Kidney (tissue), 14 donors: ENCODE results near the gene ZFP57. TPM values are rescaled to one million over a fixed set of nuclear protein-coding genes. Genes with fewer than 3 reads are reported as not detected.

Experiments
- DNase-seq, 5 donors: peaks; one replicate each; pipeline ENCODE4 v3.0.0-alpha.2; 2013 to 2020
- FAIRE-seq: peaks from 2 replicates; lab custom pipeline; 2012; peaks lifted over from hg19 to GRCh38; lab: Jason Lieb, UNC
- H3K27ac ChIP-seq, 2 donors: one replicate each; pipeline ENCODE4 v1.7.0; 2013; ENCODE audit warnings: low read depth in 2 of 2, low read length in 2 of 2, inconsistent platforms in 1 of 2
- H3K27me3 ChIP-seq: one replicate; pipeline ENCODE4 v1.7.1; 2013; ENCODE audit warnings: low read length, inconsistent platforms; ENCODE audit not compliant: control insufficient read depth, insufficient read depth
- H3K36me3 ChIP-seq, 3 donors: one replicate each; pipeline versions ENCODE4 v1.7.0 to v1.7.1; 2013; ENCODE audit warnings: low read length in 3 of 3, control low read depth in 1 of 3, inconsistent platforms in 1 of 3; ENCODE audit not compliant: insufficient read depth in 3 of 3, control insufficient read depth in 2 of 3
- H3K4me1 ChIP-seq, 3 donors: one replicate each; pipeline versions ENCODE4 v1.7.0 to v1.7.1; 2013; ENCODE audit warnings: low read length in 3 of 3, inconsistent platforms in 1 of 3, low read depth in 1 of 3; ENCODE audit not compliant: control insufficient read depth in 2 of 3, insufficient read depth in 2 of 3
- H3K4me3 ChIP-seq, 3 donors: one replicate each; pipeline versions ENCODE4 v1.7.0 to v1.8.1; 2013; ENCODE audit warnings: low read length in 3 of 3, control low read depth in 1 of 3, inconsistent platforms in 1 of 3
- H3K9ac ChIP-seq, 3 donors: one replicate each; pipeline versions ENCODE4 v1.7.0 to v1.7.1; 2013; ENCODE audit warnings: low read length in 3 of 3, control low read depth in 1 of 3, inconsistent platforms in 1 of 3
- H3K9me3 ChIP-seq, 3 donors: one replicate each; pipeline versions ENCODE4 v1.7.0 to v1.7.1; 2013; ENCODE audit warnings: low read length in 3 of 3, control low read depth in 1 of 3, inconsistent platforms in 1 of 3; ENCODE audit not compliant: control insufficient read depth in 2 of 3, insufficient read depth in 1 of 3
- CTCF ChIP-seq: IDR thresholded peaks from 3 replicates; pipeline ENCODE4 v1.5.1; 2012; ENCODE audit warnings: mild to moderate bottlenecking, moderate library complexity, borderline replicate concordance; ENCODE audit not compliant: insufficient read depth; ENCODE audit errors: extremely low read depth
- intact Hi-C: fragments of 100-400 bp; cut with DNase I; formaldehyde crosslinking; loops from one replicate; pipeline ENCODE4 v1.11.1; 2022
- polyA plus RNA-seq: library from polyadenylated mRNA; stranded (reverse); fragments of 350-450 nt; fragmentation: Illumina TruSeq; extraction: RNeasy Lipid Tissue Mini Kit (QIAGEN cat#74804); gene quantifications from one replicate; pipeline ENCODE4 v1.2.3, GENCODE V29; 2014; ENCODE audit warnings: low read depth, low replicate concordance; ENCODE audit not compliant: insufficient read depth
- total RNA-seq: library from RNA; stranded (reverse); fragmentation: NEBNext Ultra II Directional; extraction: Animal tissue kit (Norgen Biotek cat#: 25700); gene quantifications from one replicate; pipeline ENCODE4 v1.2.1, GENCODE V29; 2021
- donor health status: control.
- donor health status: control.
- donor health status: control.
- donor health status: control.
- donor health status: control.
- donor health status: DM: yes; HTN: yes; CAD: no.
- donor health status: Normal renal cell carcinoma (clear cell type).

The ZFP57 gene
- total and polyA plus RNA-seq, 2 donors from 2014 or later: 1.1 TPM; not detected in 1

- H3K4me1 ChIP-seq: peaks cover 0 to 8% (median 0%) of the 10 kb centered on the region in 3 donors
- no peak overlapping the region for H3K4me3 ChIP-seq
- peaks cover 0 to 5% (median 0%) of the 10 kb centered on the region in 3 donors for H3K36me3 ChIP-seq
- intact Hi-C loops: no loop called here
- H3K27me3 ChIP-seq: no peaks in the 10 kb centered on the region
- no peak overlapping the region for H3K27ac ChIP-seq
- no peak for DNase-seq
- FAIRE-seq: no peak
- no peak for TF ChIP-seq CTCF
- no peaks in the 10 kb centered on the region for H3K9me3 ChIP-seq
- H3K9ac ChIP-seq: no peak overlapping the region
These were observed 56.4 kb downstream of the ZFP57 start for GRCh38 chr6:29624520-29624961.

Other genes with a start within 250 kb of the ZFP57 start
- gene OR10C1, start 241.8 kb downstream of the ZFP57 start, total RNA-seq: not detected
- not detected for gene OR10C1, start 241.8 kb downstream of the ZFP57 start, polyA plus RNA-seq
- not detected for gene OR11A1, start 224.1 kb downstream of the ZFP57 start, total RNA-seq
- gene OR11A1, start 224.1 kb downstream of the ZFP57 start, polyA plus RNA-seq: not detected
- not detected for gene OR2H1, start 224.0 kb downstream of the ZFP57 start, total RNA-seq
- gene OR2H1, start 224.0 kb downstream of the ZFP57 start, polyA plus RNA-seq: not detected
- not detected for gene MAS1L, start 193.2 kb downstream of the ZFP57 start, total RNA-seq
- gene MAS1L, start 193.2 kb downstream of the ZFP57 start, polyA plus RNA-seq: not detected
- gene UBD, start 121.4 kb downstream of the ZFP57 start, total RNA-seq: 33.5 TPM
- gene UBD, start 121.4 kb downstream of the ZFP57 start, polyA plus RNA-seq: 16.9 TPM
- gene OR2H2, start 96.0 kb downstream of the ZFP57 start, total RNA-seq: not detected
- gene OR2H2, start 96.0 kb downstream of the ZFP57 start, polyA plus RNA-seq: not detected
- 46.7 TPM for gene GABBR1, start 48.0 kb downstream of the ZFP57 start, total RNA-seq
- 12.7 TPM for gene GABBR1, start 48.0 kb downstream of the ZFP57 start, polyA plus RNA-seq
- gene MOG, start 24.1 kb downstream of the ZFP57 start, total RNA-seq: not detected
- not detected for gene MOG, start 24.1 kb downstream of the ZFP57 start, polyA plus RNA-seq
- gene HLA-F, start 42.3 kb upstream of the ZFP57 start, total RNA-seq: 87.8 TPM
- 52.1 TPM for gene HLA-F, start 42.3 kb upstream of the ZFP57 start, polyA plus RNA-seq
- 0.35 TPM for gene HLA-G, start 146.7 kb upstream of the ZFP57 start, total RNA-seq
- 0.37 TPM for gene HLA-G, start 146.7 kb upstream of the ZFP57 start, polyA plus RNA-seq